Activated B cell treated with CpG ODN at 0.5 μM for 24 hours (primary cell): ENCODE data around the gene EP400. TPM values are rescaled to one million over a fixed set of nuclear protein-coding genes. Genes with fewer than 3 reads are reported as not detected.

Experiments used
- ATAC-seq: fragments of 200-7000 bp; cut with Tn5 transposase; one replicate; pipeline ENCODE4 v1.10.0; 2021; ENCODE audit warnings: low read depth, mild to moderate bottlenecking, moderate library complexity
- CTCF ChIA-PET: fragments of 350-600 bp; sonication (Branson Sonifier 250); formaldehyde crosslinking; loops from one replicate; lab custom pipeline; 2021; ENCODE audit warnings: antibody characterized with exemption; lab: Charles Lee
- POLR2A ChIA-PET: fragments of 350-600 bp; sonication (Branson Sonifier 250); formaldehyde crosslinking; loops from one replicate; lab custom pipeline; 2021; ENCODE audit warnings: antibody characterized with exemption; lab: Charles Lee
- DNase-seq: peaks from one replicate; pipeline ENCODE4 v3.0.0; 2022
- H3K27ac Mint-ChIP-seq: one replicate; pipeline ENCODE4 v1.8.0; 2020; ENCODE audit warnings: mixed read lengths
- H3K27me3 Mint-ChIP-seq: one replicate; pipeline ENCODE4 v1.8.0; 2021; ENCODE audit warnings: mixed read lengths
- H3K36me3 Mint-ChIP-seq: one replicate; pipeline ENCODE4 v1.8.0; 2021; ENCODE audit warnings: low read depth, mixed read lengths
- H3K4me1 Mint-ChIP-seq: one replicate; pipeline ENCODE4 v1.8.0; 2021; ENCODE audit warnings: mixed read lengths
- H3K4me3 Mint-ChIP-seq: one replicate; pipeline ENCODE4 v1.8.0; 2020; ENCODE audit warnings: mild to moderate bottlenecking, mixed read lengths
- H3K9me3 Mint-ChIP-seq: one replicate; pipeline ENCODE4 v1.8.0; 2020; ENCODE audit warnings: mixed read lengths
- CTCF ChIP-seq: fragments of 200-600 bp; IDR thresholded peaks from one replicate; pipeline ENCODE4 v1.8.0; 2022; ENCODE audit warnings: antibody characterized with exemption, mild to moderate bottlenecking
- intact Hi-C: fragments of 100-400 bp; cut with micrococcal nuclease; formaldehyde crosslinking; loops from one replicate; pipeline ENCODE4 v1.15.1; 2024
- total RNA-seq: library from RNA; stranded (reverse); gene quantifications from 2 replicates; pipeline ENCODE4 v1.2.3, GENCODE V29; 2022

EP400 gene
- total RNA-seq, 1 donor from 2014 or later, result 65.6 TPM

- Mint-ChIP-seq H3K4me3 (no peak overlapping the region), H3K9me3 (no peaks in the 10 kb centered on the region), H3K27ac (no peak overlapping the region), H3K36me3 (peaks cover 64% of the 10 kb centered on the region), H3K4me1 (no peaks in the 10 kb centered on the region), H3K27me3 (no peaks in the 10 kb centered on the region)
- DNase-seq, result no peak
- TF ChIP-seq CTCF, result no peak
- no peak for ATAC-seq
- ChIA-PET CTCF (no interaction called here), POLR2A (no interaction called here)
- intact Hi-C loops, result no loop called here
Observed at GRCh38 chr12:131980263-131980662, 30.5 kb downstream of the EP400 start.

GRCh38 chr12:131981388-131981787 is 31.6 kb downstream of the EP400 start:
- ATAC-seq, result no peak
- POLR2A ChIA-PET, result no interaction called here
- Mint-ChIP-seq H3K4me1 (no peaks in the 10 kb centered on the region), H3K27me3 (no peaks in the 10 kb centered on the region), H3K4me3 (no peak overlapping the region), H3K36me3 (peaks cover 70% of the 10 kb centered on the region), H3K9me3 (no peaks in the 10 kb centered on the region), H3K27ac (no peak overlapping the region)
- CTCF ChIA-PET, result no interaction called here
- intact Hi-C loops, result no loop called here
- DNase-seq, result no peak
- no peak for TF ChIP-seq CTCF

GRCh38 chr12:131982041-131982440 is 32.3 kb downstream of the EP400 start:
- DNase-seq, result no peak
- intact Hi-C loops, result no loop called here
- H3K36me3 Mint-ChIP-seq, result peaks cover 77% of the 10 kb centered on the region
- ChIA-PET CTCF (no interaction called here), POLR2A (no interaction called here)
- H3K4me1 Mint-ChIP-seq, result no peaks in the 10 kb centered on the region
- no peak overlapping the region for H3K27ac Mint-ChIP-seq
- H3K4me3 Mint-ChIP-seq, result no peak overlapping the region
- ATAC-seq, result no peak
- no peaks in the 10 kb centered on the region for H3K9me3 Mint-ChIP-seq
- no peak for TF ChIP-seq CTCF
- H3K27me3 Mint-ChIP-seq, result no peaks in the 10 kb centered on the region

- Mint-ChIP-seq H3K4me1 (no peaks in the 10 kb centered on the region), H3K4me3 (no peak overlapping the region), H3K27me3 (no peaks in the 10 kb centered on the region), H3K27ac (no peak overlapping the region), H3K9me3 (no peaks in the 10 kb centered on the region), H3K36me3 (peaks cover 80% of the 10 kb centered on the region)
- DNase-seq (no peak), ATAC-seq (no peak)
- CTCF ChIA-PET, result no interaction called here
- TF ChIP-seq CTCF, result no peak
- POLR2A ChIA-PET, result no interaction called here
- intact Hi-C loops, result no loop called here
Observed at GRCh38 chr12:131983026-131983425, 33.3 kb downstream of the EP400 start.

- intact Hi-C loops, result no loop called here
- DNase-seq, result no peak
- Mint-ChIP-seq H3K36me3 (peaks cover 82% of the 10 kb centered on the region), H3K4me1 (no peaks in the 10 kb centered on the region), H3K27me3 (no peaks in the 10 kb centered on the region), H3K27ac (no peak overlapping the region), H3K4me3 (no peak overlapping the region), H3K9me3 (no peaks in the 10 kb centered on the region)
- no peak for ATAC-seq
- ChIA-PET POLR2A (no interaction called here), CTCF (no interaction called here)
- TF ChIP-seq CTCF, result no peak
Observed at GRCh38 chr12:131983554-131983953, 33.8 kb downstream of the EP400 start.
